Endothelial cell of umbilical vein (primary cell): ENCODE results near the gene AHNAK2. TPM values are rescaled to one million over a fixed set of nuclear protein-coding genes. Genes with fewer than 3 reads are reported as not detected.

ENCODE experiments used
- BruUV-seq: library from RNA; stranded (reverse); fragments of 400-500 nt; replicated peaks from 2 replicates; lab custom pipeline; 2021; lab: Mats Ljungman, UMichigan
- CTCF ChIA-PET: fragments of 300-600, 350-600 bp; sonication (Branson Sonifier 250); formaldehyde crosslinking; loops from one replicate; lab custom pipeline; 2021; ENCODE audit warnings: antibody characterized with exemption, inconsistent platforms; lab: Charles Lee
- POLR2A ChIA-PET: fragments of 300-600, 350-600 bp; sonication (Branson Sonifier 250); formaldehyde crosslinking; loops from one replicate; lab custom pipeline; 2021; ENCODE audit warnings: antibody characterized with exemption, inconsistent platforms; lab: Charles Lee
- DNase-seq: peaks from one replicate; pipeline ENCODE4 v3.0.0-alpha.2; 2011; ENCODE audit warnings: low read depth, low spot score
- FAIRE-seq: peaks from 2 replicates; lab custom pipeline; 2011; peaks lifted over from hg19 to GRCh38; lab: Jason Lieb, UNC
- H2AFZ ChIP-seq: 2 replicates; pipeline ENCODE4 v1.6.0; 2012; ENCODE audit warnings: low read depth, low read length, control low read depth, inconsistent platforms
- H3K27ac ChIP-seq: 2 replicates; pipeline ENCODE4 v1.5.1; 2011; ENCODE audit warnings: low read depth, mild to moderate bottlenecking, control low read depth, low read length, moderate library complexity; ENCODE audit not compliant: insufficient read depth
- H3K27me3 ChIP-seq, 2 experiments: 2 replicates each; pipeline versions ENCODE4 v1.6.0 to v1.6.1; 2011; ENCODE audit warnings: low read length in 2 of 2, mixed read lengths in 1 of 2; ENCODE audit not compliant: control insufficient read depth in 2 of 2, insufficient read depth in 2 of 2
- H3K36me3 ChIP-seq, 2 experiments: 2 replicates in 1 of 2; 3 replicates in 1 of 2; pipeline ENCODE4 v1.5.1; 2011; ENCODE audit warnings: low read length in 2 of 2, mild to moderate bottlenecking in 1 of 2, moderate library complexity in 1 of 2; ENCODE audit not compliant: control insufficient read depth in 2 of 2, insufficient read depth in 2 of 2; ENCODE audit errors: extremely low read depth in 1 of 2
- H3K4me1 ChIP-seq: 3 replicates; pipeline ENCODE4 v1.5.1; 2011; ENCODE audit warnings: mild to moderate bottlenecking, low read length; ENCODE audit not compliant: control insufficient read depth, insufficient read depth; ENCODE audit errors: extremely low read depth
- H3K4me2 ChIP-seq: 2 replicates; pipeline ENCODE4 v1.6.1; 2011; ENCODE audit warnings: low read length, control low read depth, mixed read lengths; ENCODE audit not compliant: insufficient read depth
- H3K4me3 ChIP-seq, 3 experiments: fragments of 200-600 bp in 1 of 3; sonication (generic), shearing (Covaris generic) in 1 of 3; replicated peaks in 1 of 3; 2 replicates each; pipeline ENCODE4 v1.5.1; 2011 to 2016; ENCODE audit warnings: control low read depth in 3 of 3, low read length in 3 of 3, mild to moderate bottlenecking in 2 of 3, inconsistent platforms in 1 of 3, low read depth in 1 of 3, moderate library complexity in 1 of 3; ENCODE audit not compliant: insufficient read depth in 1 of 3
- H3K79me2 ChIP-seq: 2 replicates; pipeline ENCODE4 v1.6.0; 2012; ENCODE audit warnings: low read length, inconsistent platforms; ENCODE audit not compliant: control insufficient read depth, insufficient read depth
- H3K9ac ChIP-seq: replicated peaks from 2 replicates; pipeline ENCODE3; 2011; ENCODE audit warnings: low read length, control low read depth; ENCODE audit not compliant: insufficient read depth; ENCODE audit errors: extremely low read depth
- H3K9me1 ChIP-seq: replicated peaks from 3 replicates; pipeline ENCODE4 v1.6.0; 2011; ENCODE audit warnings: mild to moderate bottlenecking, low read length; ENCODE audit not compliant: control insufficient read depth, insufficient read depth; ENCODE audit errors: extremely low read depth
- H3K9me3 ChIP-seq: replicated peaks from 2 replicates; pipeline ENCODE4 v1.5.1; 2012; ENCODE audit warnings: low read length, inconsistent platforms; ENCODE audit not compliant: control insufficient read depth, insufficient read depth
- H4K20me1 ChIP-seq: replicated peaks from 2 replicates; pipeline ENCODE3; 2011; ENCODE audit warnings: mild to moderate bottlenecking, low read length; ENCODE audit not compliant: control insufficient read depth, insufficient read depth; ENCODE audit errors: extremely low read depth
- EZH2 ChIP-seq: IDR thresholded peaks from 2 replicates; pipeline ENCODE4 v1.6.1; 2012; ENCODE audit warnings: borderline replicate concordance, low read depth, mild to moderate bottlenecking, moderate library complexity, low read length, inconsistent platforms; ENCODE audit not compliant: severe bottlenecking
- FOS ChIP-seq: IDR thresholded peaks from 2 replicates; pipeline ENCODE4 v1.6.1; 2011; ENCODE audit warnings: mild to moderate bottlenecking, low read length, moderate library complexity, borderline replicate concordance; ENCODE audit not compliant: insufficient read depth
- GATA2 ChIP-seq: IDR thresholded peaks from 2 replicates; pipeline ENCODE4 v1.7.0; 2011; ENCODE audit warnings: low read depth, mild to moderate bottlenecking, moderate library complexity, mixed read lengths, low read length; ENCODE audit not compliant: insufficient read length, insufficient read depth
- JUN ChIP-seq: IDR thresholded peaks from 2 replicates; pipeline ENCODE4 v1.6.1; 2011; ENCODE audit warnings: borderline replicate concordance, low read depth; ENCODE audit not compliant: insufficient read length, insufficient read depth
- MYC ChIP-seq: IDR thresholded peaks from one replicate; pipeline ENCODE4 v1.6.1; 2011; ENCODE audit warnings: mild to moderate bottlenecking, low read depth, low read length
- POLR2A ChIP-seq: IDR thresholded peaks from 2 replicates; pipeline ENCODE4 v1.6.1; 2012; ENCODE audit warnings: low read depth, mild to moderate bottlenecking, control low read depth, low read length
- POLR2AphosphoS5 ChIP-seq: IDR thresholded peaks from 2 replicates; pipeline ENCODE4 v1.6.1; 2012; ENCODE audit warnings: low read depth, mild to moderate bottlenecking, control low read depth, low read length, moderate library complexity; ENCODE audit not compliant: insufficient read depth
- dilution Hi-C: fragments of 300-500 bp; cut with MboI; formaldehyde crosslinking; loops from one replicate; pipeline ENCODE4 v1.15.0; 2019; ENCODE audit warnings: low sequenced_read_pairs; ENCODE audit not compliant: extremely low pct_ligation_motif_present
- intact Hi-C: fragments of 100-400 bp; cut with micrococcal nuclease; formaldehyde crosslinking; loops from one replicate; pipeline ENCODE4 v1.10.0; 2022
- polyA plus RNA-seq, 4 experiments: library from polyadenylated mRNA; depleted of rRNA in 3 of 4; stranded (reverse) in 3 of 4; unstranded in 1 of 4; fragments of >200 nt; gene quantifications; 2 replicates each; pipeline versions ENCODE4 v1.2.1 to v1.2.3, GENCODE V29; 2011 to 2012; ENCODE audit warnings: missing spikeins in 1 of 4
- total RNA-seq: library from RNA; stranded (reverse); gene quantifications from 2 replicates; pipeline ENCODE4 v1.2.3, GENCODE V29; 2021
- TF ChIP-seq, protein P1 (sequence below), 2 donors: IDR thresholded peaks; 1 replicate in 1 of 2; 2 replicates in 1 of 2; pipeline ENCODE4 v1.5.1; 2011; ENCODE audit warnings: low read length in 2 of 2, mild to moderate bottlenecking in 2 of 2, moderate library complexity in 2 of 2, control low read depth in 1 of 2, inconsistent platforms in 1 of 2, low read depth in 1 of 2; ENCODE audit not compliant: insufficient read depth in 1 of 2; ENCODE audit errors: extremely low read depth in 1 of 2
- TF ChIP-seq, protein P2 (sequence below): IDR thresholded peaks from 2 replicates; pipeline ENCODE4 v1.6.1; 2011; ENCODE audit not compliant: insufficient read depth, insufficient read length

The AHNAK2 gene
- total and polyA plus RNA-seq, 2 donors (not counting 3 experiments of a cell fraction or from before 2014, with no cell fraction given) = 17.7 to 68.7 TPM

DNA sequence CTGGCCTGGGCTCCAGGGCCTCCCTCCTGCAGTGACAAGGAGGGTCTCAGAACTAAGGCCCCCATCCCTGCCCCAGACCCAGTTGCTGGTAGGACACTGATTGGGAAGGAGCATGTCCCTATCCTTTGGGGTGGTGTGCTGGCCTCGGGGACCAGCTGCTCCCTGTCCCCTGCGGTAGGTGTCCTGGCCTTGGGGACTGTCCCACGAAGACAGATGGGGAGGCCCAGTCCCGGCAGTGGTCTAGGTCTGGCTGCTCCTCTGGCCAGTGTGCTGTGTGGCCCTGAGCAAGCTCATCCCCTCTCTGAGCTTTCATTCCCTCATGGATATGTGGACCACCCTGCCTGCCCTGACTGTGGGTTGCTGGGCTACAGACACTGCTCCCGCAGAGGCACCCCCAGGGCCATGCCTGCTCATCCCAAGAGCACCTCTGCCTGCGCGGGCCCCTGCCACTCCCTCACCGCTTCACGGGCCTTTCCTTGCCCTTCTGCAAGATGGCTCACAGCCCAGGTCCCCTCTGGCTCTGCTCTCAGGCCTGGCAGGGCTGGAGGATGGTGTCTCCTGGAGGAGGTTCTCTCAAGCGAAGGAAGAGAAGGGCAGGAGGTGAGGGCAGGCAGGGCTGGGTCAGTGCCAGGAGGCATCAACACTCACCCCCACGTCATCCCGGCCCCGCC is 12.5 kb downstream of the AHNAK2 start:
- Histone ChIP-seq H3K27me3 (no peaks in the 10 kb centered on the region), H3K36me3 (no peaks in the 10 kb centered on the region), H3K79me2 (peaks cover 59% of the 10 kb centered on the region), H2AFZ (no peak overlapping the region), H3K4me1 (peaks cover 45% of the 10 kb centered on the region), H3K4me3 (no peak overlapping the region), H3K27ac (no peak overlapping the region), H3K4me2 (no peak overlapping the region), H3K9ac (no peak overlapping the region), H3K9me1 (no peaks in the 10 kb centered on the region), H4K20me1 (no peaks in the 10 kb centered on the region), H3K9me3 (no peaks in the 10 kb centered on the region)
- FAIRE-seq (no peak), DNase-seq (no peak)
- ChIA-PET POLR2A (no interaction called here), CTCF (interaction anchor here (1.7 to 3.5 kb wide), 2 partner anchors 80 to 197 kb away, joined by 5 to 17 read pairs; no protein-coding TSS in a partner anchor)
- intact Hi-C loops = no loop called here
- dilution Hi-C loops = no loop called here
- no TSS peak for BruUV-seq
- TF ChIP-seq POLR2A (no peak), FOS (no peak), JUN (no peak), MYC (no peak), POLR2AphosphoS5 (no peak), GATA2 (no peak), EZH2 (no peak)
- TF ChIP-seq, protein P1, sequence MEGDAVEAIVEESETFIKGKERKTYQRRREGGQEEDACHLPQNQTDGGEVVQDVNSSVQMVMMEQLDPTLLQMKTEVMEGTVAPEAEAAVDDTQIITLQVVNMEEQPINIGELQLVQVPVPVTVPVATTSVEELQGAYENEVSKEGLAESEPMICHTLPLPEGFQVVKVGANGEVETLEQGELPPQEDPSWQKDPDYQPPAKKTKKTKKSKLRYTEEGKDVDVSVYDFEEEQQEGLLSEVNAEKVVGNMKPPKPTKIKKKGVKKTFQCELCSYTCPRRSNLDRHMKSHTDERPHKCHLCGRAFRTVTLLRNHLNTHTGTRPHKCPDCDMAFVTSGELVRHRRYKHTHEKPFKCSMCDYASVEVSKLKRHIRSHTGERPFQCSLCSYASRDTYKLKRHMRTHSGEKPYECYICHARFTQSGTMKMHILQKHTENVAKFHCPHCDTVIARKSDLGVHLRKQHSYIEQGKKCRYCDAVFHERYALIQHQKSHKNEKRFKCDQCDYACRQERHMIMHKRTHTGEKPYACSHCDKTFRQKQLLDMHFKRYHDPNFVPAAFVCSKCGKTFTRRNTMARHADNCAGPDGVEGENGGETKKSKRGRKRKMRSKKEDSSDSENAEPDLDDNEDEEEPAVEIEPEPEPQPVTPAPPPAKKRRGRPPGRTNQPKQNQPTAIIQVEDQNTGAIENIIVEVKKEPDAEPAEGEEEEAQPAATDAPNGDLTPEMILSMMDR (IDR thresholded peaks at IDR 0.05; ENCODE audit: extremely low read depth in 1 of 2, insufficient read depth in 1 of 2, low read depth in 1 of 2, low read length in 2 of 2) = no peak
- TF ChIP-seq, protein P2, sequence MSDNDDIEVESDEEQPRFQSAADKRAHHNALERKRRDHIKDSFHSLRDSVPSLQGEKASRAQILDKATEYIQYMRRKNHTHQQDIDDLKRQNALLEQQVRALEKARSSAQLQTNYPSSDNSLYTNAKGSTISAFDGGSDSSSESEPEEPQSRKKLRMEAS = no peak
